ENCODE data around the gene PTDSS2.

Gene PTDSS2

DNA sequence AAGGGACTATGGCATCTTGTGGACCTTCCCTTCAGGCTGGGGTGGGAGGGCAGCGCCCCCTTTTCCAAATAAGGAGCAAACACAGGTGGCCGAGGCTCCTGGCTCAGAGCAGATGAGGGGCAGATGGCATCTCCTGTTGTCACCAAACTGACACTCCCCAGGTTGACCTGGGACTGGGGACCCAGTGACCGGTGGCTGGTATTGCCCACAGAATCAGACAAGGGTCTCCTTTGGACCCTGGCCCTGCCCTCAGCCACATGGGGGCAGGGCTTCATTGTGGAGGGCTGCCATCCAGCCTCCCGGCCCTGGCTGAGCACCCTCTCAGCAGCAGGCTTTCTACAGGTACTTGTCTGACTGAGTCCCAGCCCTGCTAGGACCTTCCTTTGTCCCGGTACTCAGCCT lies 34.4 kb upstream of the PTDSS2 start:
- DNase-seq = no peak
- H3K4me2 ChIP-seq (ENCODE audit: low read depth, low read length) = no peak overlapping the region
- no peaks in the 10 kb centered on the region for H3K36me3 ChIP-seq (replicated peaks; ENCODE audit: insufficient read depth, low read length)
- H3K9me2 ChIP-seq (replicated peaks; ENCODE audit: insufficient read depth, low read length) = no peaks in the 10 kb centered on the region
- no peak overlapping the region for H3K27ac ChIP-seq (ENCODE audit: low read length)
- H3K9me3 ChIP-seq (replicated peaks; ENCODE audit: insufficient read depth, low read length) = no peaks in the 10 kb centered on the region
- no peak overlapping the region for H3K4me3 ChIP-seq (ENCODE audit: low read length)
- no peak overlapping the region for H3K9ac ChIP-seq (ENCODE audit: low read length)
- H3K27me3 ChIP-seq (replicated peaks; ENCODE audit: insufficient read depth, low read length) = peaks cover 68% of the 10 kb centered on the region
- H4K20me1 ChIP-seq (ENCODE audit: insufficient read depth, low read length) = no peaks in the 10 kb centered on the region
- H3K4me1 ChIP-seq (ENCODE audit: low read length) = no peaks in the 10 kb centered on the region
- TF ChIP-seq EZH2phosphoT487 (IDR thresholded peaks at IDR 0.05; ENCODE audit: low read length) (no peak), EZH2 (optimal IDR thresholded peaks at IDR 0.05; ENCODE audit: low read depth, low read length) (no peak)
- no peaks in the 10 kb centered on the region for H3K79me2 ChIP-seq (ENCODE audit: low read length)
- no peak overlapping the region for H2AFZ ChIP-seq (ENCODE audit: low read length)
- H3F3A ChIP-seq (ENCODE audit: insufficient read depth, low read length) = no peaks in the 10 kb centered on the region

GRCh38 chr11:416051-416756 lies 33.9 kb upstream of the PTDSS2 start:
- no peaks in the 10 kb centered on the region for H4K20me1 ChIP-seq (ENCODE audit: insufficient read depth, low read length)
- no peaks in the 10 kb centered on the region for H3K36me3 ChIP-seq (replicated peaks; ENCODE audit: insufficient read depth, low read length)
- peaks cover 68% of the 10 kb centered on the region for H3K27me3 ChIP-seq (replicated peaks; ENCODE audit: insufficient read depth, low read length)
- TF ChIP-seq EZH2phosphoT487 (IDR thresholded peaks at IDR 0.05; ENCODE audit: low read length) (no peak), EZH2 (optimal IDR thresholded peaks at IDR 0.05; ENCODE audit: low read depth, low read length) (no peak)
- TF ChIP-seq, protein P1, sequence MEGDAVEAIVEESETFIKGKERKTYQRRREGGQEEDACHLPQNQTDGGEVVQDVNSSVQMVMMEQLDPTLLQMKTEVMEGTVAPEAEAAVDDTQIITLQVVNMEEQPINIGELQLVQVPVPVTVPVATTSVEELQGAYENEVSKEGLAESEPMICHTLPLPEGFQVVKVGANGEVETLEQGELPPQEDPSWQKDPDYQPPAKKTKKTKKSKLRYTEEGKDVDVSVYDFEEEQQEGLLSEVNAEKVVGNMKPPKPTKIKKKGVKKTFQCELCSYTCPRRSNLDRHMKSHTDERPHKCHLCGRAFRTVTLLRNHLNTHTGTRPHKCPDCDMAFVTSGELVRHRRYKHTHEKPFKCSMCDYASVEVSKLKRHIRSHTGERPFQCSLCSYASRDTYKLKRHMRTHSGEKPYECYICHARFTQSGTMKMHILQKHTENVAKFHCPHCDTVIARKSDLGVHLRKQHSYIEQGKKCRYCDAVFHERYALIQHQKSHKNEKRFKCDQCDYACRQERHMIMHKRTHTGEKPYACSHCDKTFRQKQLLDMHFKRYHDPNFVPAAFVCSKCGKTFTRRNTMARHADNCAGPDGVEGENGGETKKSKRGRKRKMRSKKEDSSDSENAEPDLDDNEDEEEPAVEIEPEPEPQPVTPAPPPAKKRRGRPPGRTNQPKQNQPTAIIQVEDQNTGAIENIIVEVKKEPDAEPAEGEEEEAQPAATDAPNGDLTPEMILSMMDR (IDR thresholded peaks at IDR 0.05; ENCODE audit: low read length) = no peak
- no peaks in the 10 kb centered on the region for H3F3A ChIP-seq (ENCODE audit: insufficient read depth, low read length)
- no peak overlapping the region for H3K27ac ChIP-seq (ENCODE audit: low read length)
- H2AFZ ChIP-seq (ENCODE audit: low read length) = no peak overlapping the region
- no peaks in the 10 kb centered on the region for H3K9me2 ChIP-seq (replicated peaks; ENCODE audit: insufficient read depth, low read length)
- no peaks in the 10 kb centered on the region for H3K79me2 ChIP-seq (ENCODE audit: low read length)
- H3K4me3 ChIP-seq (ENCODE audit: low read length) = no peak overlapping the region
- H3K4me1 ChIP-seq (ENCODE audit: low read length) = no peaks in the 10 kb centered on the region
- no peak overlapping the region for H3K9ac ChIP-seq (ENCODE audit: low read length)
- H3K9me3 ChIP-seq (replicated peaks; ENCODE audit: insufficient read depth, low read length) = no peaks in the 10 kb centered on the region
- DNase-seq = no peak
- peak overlapping the region; percentile 54; the same call in 1 of the 2 replicates for H3K4me2 ChIP-seq (ENCODE audit: low read depth, low read length)

- Histone ChIP-seq H3K4me3 (ENCODE audit: low read length) (peak overlapping the region; percentile 37; the same call in 1 of the 2 replicates), H3K4me2 (ENCODE audit: low read depth, low read length) (peak overlapping the region; percentile 54; the same call in 1 of the 2 replicates), H3F3A (ENCODE audit: insufficient read depth, low read length) (no peaks in the 10 kb centered on the region), H4K20me1 (ENCODE audit: insufficient read depth, low read length) (no peaks in the 10 kb centered on the region), H3K9me3 (replicated peaks; ENCODE audit: insufficient read depth, low read length) (no peaks in the 10 kb centered on the region), H3K4me1 (ENCODE audit: low read length) (no peaks in the 10 kb centered on the region), H3K27ac (ENCODE audit: low read length) (no peak overlapping the region), H3K36me3 (replicated peaks; ENCODE audit: insufficient read depth, low read length) (no peaks in the 10 kb centered on the region), H2AFZ (ENCODE audit: low read length) (no peak overlapping the region), H3K79me2 (ENCODE audit: low read length) (no peaks in the 10 kb centered on the region), H3K27me3 (replicated peaks; ENCODE audit: insufficient read depth, low read length) (peaks cover 68% of the 10 kb centered on the region), H3K9me2 (replicated peaks; ENCODE audit: insufficient read depth, low read length) (no peaks in the 10 kb centered on the region), H3K9ac (ENCODE audit: low read length) (no peak overlapping the region)
- TF ChIP-seq, protein P1 (IDR thresholded peaks at IDR 0.05; ENCODE audit: low read length) = no peak
- TF ChIP-seq EZH2 (optimal IDR thresholded peaks at IDR 0.05; ENCODE audit: low read depth, low read length) = no peak
- no peak for TF ChIP-seq EZH2phosphoT487 (IDR thresholded peaks at IDR 0.05; ENCODE audit: low read length)
- no peak for DNase-seq
Observed at GRCh38 chr11:416757-417621, 33.1 kb upstream of the PTDSS2 start.
